ENCODE results near the gene BCAM.
A peak's percentile ranks its signal among the peaks of the same experiment; 100 is the strongest.

BCAM gene

GRCh38 chr19:44806291-44806690, 2.6 kb upstream of the BCAM start:
- Mint-ChIP-seq H3K4me1 (no peaks in the 10 kb centered on the region), H3K4me3 (no peak overlapping the region), H3K27ac (no peak overlapping the region), H3K9me3 (no peaks in the 10 kb centered on the region), H3K27me3 (peaks cover 19% of the 10 kb centered on the region), H3K36me3 (ENCODE audit: low read depth) (no peaks in the 10 kb centered on the region)
- no peak for ATAC-seq
- no peak for DNase-seq

DNA sequence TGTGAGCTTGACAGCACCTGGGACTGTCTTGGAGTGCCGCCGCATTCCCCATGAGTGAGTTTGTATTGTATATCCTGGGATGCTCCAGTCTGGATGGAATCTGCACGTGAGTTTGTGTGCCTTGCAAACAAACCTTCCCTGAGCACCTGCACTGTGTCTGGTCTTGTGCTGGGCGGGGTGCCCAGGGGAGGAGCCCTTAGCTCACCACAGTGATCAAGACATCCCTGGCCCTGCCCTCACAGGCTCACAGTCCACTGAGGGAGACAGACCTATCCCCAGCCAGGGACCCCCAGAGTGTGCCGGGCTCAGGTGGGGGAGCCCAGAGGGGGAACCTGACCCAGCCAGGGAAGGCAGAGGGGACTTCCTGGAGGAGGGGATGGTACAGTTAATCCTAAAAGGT, 1.7 kb upstream of the BCAM start:
- ATAC-seq (no peak), DNase-seq (no peak)
- no peak overlapping the region for H3K27ac Mint-ChIP-seq
- H3K4me3 Mint-ChIP-seq = no peak overlapping the region
- H3K36me3 Mint-ChIP-seq (ENCODE audit: low read depth) = no peaks in the 10 kb centered on the region
- no peaks in the 10 kb centered on the region for H3K9me3 Mint-ChIP-seq
- H3K4me1 Mint-ChIP-seq = no peaks in the 10 kb centered on the region
- peaks cover 23% of the 10 kb centered on the region for H3K27me3 Mint-ChIP-seq

DNA sequence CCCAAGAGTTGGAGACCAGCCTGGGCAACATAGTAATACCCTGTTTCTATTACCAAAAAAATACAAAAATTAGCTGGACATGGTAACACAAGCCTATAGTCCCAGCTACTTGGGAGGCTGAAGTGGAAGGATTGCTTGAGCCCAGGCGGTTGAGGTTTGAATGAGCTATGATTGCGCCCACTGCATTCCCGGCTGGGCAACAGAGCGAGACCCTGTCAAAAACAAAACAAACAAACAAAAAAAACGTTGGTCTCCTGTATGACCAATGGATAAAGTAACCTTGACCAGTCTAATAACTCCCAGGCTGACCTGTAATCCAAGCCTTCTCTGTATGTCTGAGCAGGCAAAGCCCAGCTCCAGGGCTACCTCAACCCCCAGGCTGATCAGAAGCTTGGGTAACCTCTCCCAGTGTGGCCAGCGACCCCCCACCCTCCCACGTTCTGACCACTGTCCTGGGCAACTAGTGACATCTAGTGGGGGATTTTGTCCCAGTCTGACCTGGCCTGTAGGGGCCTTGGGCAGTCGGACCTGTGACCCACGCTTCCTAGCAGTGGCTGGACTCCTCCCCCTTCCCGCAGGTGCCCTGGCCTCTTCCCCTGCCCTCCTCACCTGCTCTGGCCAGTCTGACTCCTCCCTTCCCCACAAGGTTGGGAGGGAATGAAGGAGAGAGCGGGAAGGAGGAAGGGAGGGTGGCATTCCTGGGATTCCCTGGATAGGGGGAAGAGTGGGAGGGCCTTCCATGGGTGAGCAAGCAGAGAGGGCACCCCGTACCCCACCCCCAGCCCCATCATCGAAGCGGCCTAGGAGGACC, 1.0 kb upstream of the BCAM start:
- H3K27me3 Mint-ChIP-seq = peaks cover 23% of the 10 kb centered on the region
- no peak overlapping the region for H3K4me3 Mint-ChIP-seq
- no peaks in the 10 kb centered on the region for H3K9me3 Mint-ChIP-seq
- ATAC-seq (no peak), DNase-seq (no peak)
- no peaks in the 10 kb centered on the region for H3K36me3 Mint-ChIP-seq (ENCODE audit: low read depth)
- H3K4me1 Mint-ChIP-seq = no peaks in the 10 kb centered on the region
- H3K27ac Mint-ChIP-seq = no peak overlapping the region

GRCh38 chr19:44809577-44810233, 802 bp downstream of the BCAM start:
- Mint-ChIP-seq H3K9me3 (no peaks in the 10 kb centered on the region), H3K36me3 (ENCODE audit: low read depth) (no peaks in the 10 kb centered on the region), H3K4me3 (no peak overlapping the region), H3K27me3 (peaks cover 23% of the 10 kb centered on the region), H3K27ac (no peak overlapping the region), H3K4me1 (no peaks in the 10 kb centered on the region)
- ATAC-seq (no peak), DNase-seq (no peak)

DNA sequence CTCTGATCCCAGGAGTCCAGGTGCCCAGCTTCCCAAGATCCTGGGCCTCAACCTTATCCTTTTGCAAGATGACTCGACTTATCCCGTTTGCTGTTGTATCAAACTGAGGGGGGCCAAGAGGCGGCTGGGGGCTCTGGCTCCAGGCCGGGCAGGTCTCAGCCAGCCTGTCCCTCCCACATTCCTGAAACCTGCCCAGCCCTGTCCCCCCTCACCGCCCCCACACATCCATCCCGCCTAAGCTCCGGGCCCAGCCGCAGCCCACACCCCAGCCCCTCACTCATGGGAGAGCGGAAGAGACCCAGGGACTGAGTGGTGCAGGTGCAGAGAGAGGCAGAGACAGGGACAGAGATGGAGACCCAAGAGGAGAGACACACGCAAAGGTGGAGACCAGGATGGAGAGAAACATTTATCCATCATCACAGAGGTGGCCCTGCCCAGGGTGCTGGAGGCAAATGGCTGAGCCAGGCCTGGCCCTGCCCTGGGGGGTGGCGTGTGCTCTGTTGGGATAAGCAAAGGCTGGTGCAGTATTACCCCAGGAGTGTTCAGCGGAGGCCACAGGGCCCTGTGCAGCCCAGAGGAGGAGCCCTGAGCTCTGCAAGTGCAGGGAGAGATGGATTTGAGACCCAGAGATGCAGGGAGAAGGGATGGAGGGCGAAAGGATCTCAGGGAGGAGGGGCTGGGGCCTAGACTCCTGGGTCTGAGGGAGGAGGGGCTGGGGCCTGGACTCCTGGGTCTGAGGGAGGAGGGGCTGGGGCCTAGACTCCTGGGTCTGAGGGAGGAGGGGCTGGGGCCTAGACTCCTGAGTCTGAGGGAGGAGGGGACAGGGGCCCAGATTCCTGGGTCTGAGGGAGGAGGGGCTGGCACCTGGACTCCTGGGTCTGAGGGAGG, 1.6 kb downstream of the BCAM start:
- peaks cover 23% of the 10 kb centered on the region for H3K27me3 Mint-ChIP-seq
- no peaks in the 10 kb centered on the region for H3K4me1 Mint-ChIP-seq
- ATAC-seq (no peak), DNase-seq (no peak)
- H3K4me3 Mint-ChIP-seq = no peak overlapping the region
- H3K36me3 Mint-ChIP-seq (ENCODE audit: low read depth) = no peaks in the 10 kb centered on the region
- no peaks in the 10 kb centered on the region for H3K9me3 Mint-ChIP-seq
- no peak overlapping the region for H3K27ac Mint-ChIP-seq

DNA sequence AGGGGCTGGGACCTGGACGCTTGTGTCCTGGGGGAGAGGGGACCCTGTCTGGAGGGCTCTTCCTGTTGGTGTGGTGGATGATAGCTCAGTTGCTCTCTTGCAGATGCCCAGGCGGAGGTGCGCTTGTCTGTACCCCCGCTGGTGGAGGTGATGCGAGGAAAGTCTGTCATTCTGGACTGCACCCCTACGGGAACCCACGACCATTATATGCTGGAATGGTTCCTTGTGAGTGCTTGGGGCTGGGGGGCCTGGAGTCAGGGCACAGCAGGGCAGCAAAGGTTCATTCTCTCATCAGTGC, 2.2 kb downstream of the BCAM start:
- ATAC-seq (no peak), DNase-seq (no peak)
- Mint-ChIP-seq H3K9me3 (no peaks in the 10 kb centered on the region), H3K4me1 (no peaks in the 10 kb centered on the region), H3K27ac (no peak overlapping the region), H3K4me3 (no peak overlapping the region), H3K36me3 (ENCODE audit: low read depth) (no peaks in the 10 kb centered on the region), H3K27me3 (peaks cover 23% of the 10 kb centered on the region)

- Mint-ChIP-seq H3K4me3 (no peak overlapping the region), H3K27me3 (peaks cover 23% of the 10 kb centered on the region), H3K36me3 (ENCODE audit: low read depth) (no peaks in the 10 kb centered on the region), H3K4me1 (no peaks in the 10 kb centered on the region), H3K9me3 (no peaks in the 10 kb centered on the region), H3K27ac (no peak overlapping the region)
- ATAC-seq (no peak), DNase-seq (no peak)
These were observed 3.3 kb downstream of the BCAM start for GRCh38 chr19:44812142-44812718.

GRCh38 chr19:44813070-44813840, 4.4 kb downstream of the BCAM start:
- H3K27ac Mint-ChIP-seq = no peak overlapping the region
- peaks cover 19% of the 10 kb centered on the region for H3K27me3 Mint-ChIP-seq
- no peaks in the 10 kb centered on the region for H3K9me3 Mint-ChIP-seq

DNA sequence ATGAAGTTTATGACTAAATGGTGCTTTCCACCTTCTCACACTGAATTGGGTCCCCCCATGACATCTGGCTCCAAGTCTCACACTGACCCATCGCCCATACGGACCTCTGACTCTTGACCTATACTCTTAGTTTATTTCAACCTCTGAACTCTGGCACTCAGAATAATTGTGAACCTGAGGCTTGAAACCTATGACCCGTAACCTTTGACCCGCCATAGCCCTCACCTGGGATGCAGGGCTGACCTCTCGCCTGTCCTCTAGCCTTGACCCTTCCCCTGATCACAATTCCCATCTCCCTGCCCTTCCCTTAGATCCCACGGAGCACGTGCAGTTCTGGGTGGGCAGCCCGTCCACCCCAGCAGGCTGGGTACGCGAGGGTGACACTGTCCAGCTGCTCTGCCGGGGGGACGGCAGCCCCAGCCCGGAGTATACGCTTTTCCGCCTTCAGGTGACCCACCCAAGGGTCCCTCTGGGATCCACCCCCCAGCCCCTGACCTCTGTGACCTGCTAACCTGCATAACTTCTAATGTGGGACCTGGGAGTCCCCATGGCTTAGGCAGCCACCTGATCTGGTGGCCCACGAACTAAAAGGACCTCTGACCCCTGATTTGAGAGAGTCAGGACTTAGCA, 5.1 kb downstream of the BCAM start:
- Mint-ChIP-seq H3K4me3 (peak overlapping the region; percentile 17), H3K4me1 (no peaks in the 10 kb centered on the region), H3K27me3 (peaks cover 16% of the 10 kb centered on the region), H3K27ac (no peak overlapping the region), H3K9me3 (no peaks in the 10 kb centered on the region), H3K36me3 (ENCODE audit: low read depth) (no peaks in the 10 kb centered on the region)
- DNase-seq = no peak
- ATAC-seq = no peak

More at GRCh38 chr19:44813070-44813840, 4.4 kb downstream of the BCAM start:
- Mint-ChIP-seq H3K36me3 (ENCODE audit: low read depth) (no peaks in the 10 kb centered on the region), H3K4me3 (peak overlapping the region; percentile 17), H3K4me1 (no peaks in the 10 kb centered on the region)
- no peak for DNase-seq
- no peak for ATAC-seq

DNA sequence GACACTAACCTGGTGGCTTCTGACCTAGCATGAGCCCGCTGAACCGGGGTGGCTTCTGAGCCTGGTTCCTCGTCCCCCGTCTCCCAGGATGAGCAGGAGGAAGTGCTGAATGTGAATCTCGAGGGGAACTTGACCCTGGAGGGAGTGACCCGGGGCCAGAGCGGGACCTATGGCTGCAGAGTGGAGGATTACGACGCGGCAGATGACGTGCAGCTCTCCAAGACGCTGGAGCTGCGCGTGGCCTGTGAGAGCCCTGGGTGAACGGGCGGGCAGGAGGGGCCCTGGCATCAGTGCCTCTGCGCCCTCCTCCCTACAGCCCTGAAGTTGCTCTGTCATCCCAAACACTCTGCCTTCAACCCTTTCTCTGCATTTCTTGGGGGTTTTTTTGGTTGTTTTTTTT, 5.6 kb downstream of the BCAM start:
- Mint-ChIP-seq H3K27ac (no peak overlapping the region), H3K4me3 (no peak overlapping the region), H3K36me3 (ENCODE audit: low read depth) (no peaks in the 10 kb centered on the region), H3K27me3 (peaks cover 11% of the 10 kb centered on the region), H3K9me3 (no peaks in the 10 kb centered on the region), H3K4me1 (no peaks in the 10 kb centered on the region)
- DNase-seq (no peak), ATAC-seq (no peak)

- Mint-ChIP-seq H3K4me1 (no peaks in the 10 kb centered on the region), H3K27ac (no peak overlapping the region), H3K36me3 (ENCODE audit: low read depth) (no peaks in the 10 kb centered on the region)
These were observed 7.4 kb downstream of the BCAM start for GRCh38 chr19:44816301-44816700.

GRCh38 chr19:44817725-44818465, 9.0 kb downstream of the BCAM start:
- DNase-seq = no peak
- no peaks in the 10 kb centered on the region for H3K4me1 Mint-ChIP-seq
- no peaks in the 10 kb centered on the region for H3K36me3 Mint-ChIP-seq (ENCODE audit: low read depth)
- H3K4me3 Mint-ChIP-seq = no peak overlapping the region
- no peak overlapping the region for H3K27ac Mint-ChIP-seq
- ATAC-seq = no peak
- no peaks in the 10 kb centered on the region for H3K9me3 Mint-ChIP-seq
- peaks cover 3% of the 10 kb centered on the region for H3K27me3 Mint-ChIP-seq

More at GRCh38 chr19:44816301-44816700, 7.4 kb downstream of the BCAM start:
- ATAC-seq (no peak), DNase-seq (no peak)
- peaks cover 4% of the 10 kb centered on the region for H3K27me3 Mint-ChIP-seq
- H3K9me3 Mint-ChIP-seq = no peaks in the 10 kb centered on the region
- H3K4me3 Mint-ChIP-seq = no peak overlapping the region

DNA sequence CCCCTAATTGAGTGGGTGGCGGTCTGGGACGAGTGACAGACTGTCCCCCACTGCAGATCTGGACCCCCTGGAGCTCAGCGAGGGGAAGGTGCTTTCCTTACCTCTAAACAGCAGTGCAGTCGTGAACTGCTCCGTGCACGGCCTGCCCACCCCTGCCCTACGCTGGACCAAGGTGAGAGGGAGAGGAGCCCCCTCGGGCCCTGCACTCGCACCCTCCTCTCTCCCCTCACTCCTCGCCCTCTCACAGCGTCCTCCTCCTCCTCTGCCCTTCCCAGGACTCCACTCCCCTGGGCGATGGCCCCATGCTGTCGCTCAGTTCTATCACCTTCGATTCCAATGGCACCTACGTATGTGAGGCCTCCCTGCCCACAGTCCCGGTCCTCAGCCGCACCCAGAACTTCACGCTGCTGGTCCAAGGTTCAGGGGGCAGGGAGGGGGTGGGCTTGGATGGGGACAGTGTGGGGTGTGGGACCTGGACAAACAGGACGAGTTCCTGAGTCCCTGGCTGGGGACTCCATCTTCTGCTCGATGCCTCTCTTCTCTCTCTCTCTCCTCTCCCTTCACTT, 9.6 kb downstream of the BCAM start:
- Mint-ChIP-seq H3K9me3 (no peaks in the 10 kb centered on the region), H3K36me3 (ENCODE audit: low read depth) (no peaks in the 10 kb centered on the region), H3K4me1 (no peaks in the 10 kb centered on the region), H3K27ac (no peak overlapping the region), H3K4me3 (no peak overlapping the region), H3K27me3 (peaks cover 4% of the 10 kb centered on the region)
- no peak for ATAC-seq
- no peak for DNase-seq
